Measurements from ENCODE around the gene YWHAB.

DNA sequence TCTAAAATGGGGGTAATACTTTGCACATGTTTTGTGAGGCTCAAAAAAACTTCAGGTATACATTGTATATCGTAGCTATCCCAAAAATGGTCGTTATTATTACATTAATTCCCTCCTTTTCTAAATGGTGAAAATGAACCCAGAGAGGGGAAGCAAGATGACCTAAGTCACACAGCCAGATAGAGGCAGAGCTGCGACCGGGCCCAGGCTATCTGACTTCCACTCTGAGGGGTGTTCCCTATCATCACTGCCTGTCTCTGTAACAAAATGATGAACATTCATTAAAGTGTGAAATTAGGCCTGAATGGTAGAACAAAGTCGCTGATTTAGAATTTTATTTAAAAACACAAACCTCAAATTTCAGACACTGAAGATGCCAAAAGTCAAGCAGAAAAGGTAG lies 46.0 kb upstream of the YWHAB start:
- TF ChIP-seq YY1 (IDR thresholded peaks at IDR 0.05; ENCODE audit: insufficient read depth, insufficient read length) = no peak
- TF ChIP-seq ZNF274 (IDR thresholded peaks at IDR 0.05; ENCODE audit: low read depth, low read length) = no peak
- no peak for TF ChIP-seq SUZ12 (IDR thresholded peaks at IDR 0.05; ENCODE audit: extremely low read depth, insufficient read depth, insufficient read length)
